RWPE1 (cell line): ENCODE data around the gene RCL1.

Experiments
- CTCF ChIA-PET: fragments of 350-600 bp; sonication (Branson Sonifier 250); formaldehyde crosslinking; extraction: SDS; loops from one replicate; lab custom pipeline; 2021; lab: Yijun Ruan, JAX
- POLR2A ChIA-PET: fragments of 400-600 bp; formaldehyde crosslinking; extraction: SDS; loops from one replicate; lab custom pipeline; 2020; ENCODE audit warnings: antibody characterized with exemption; ENCODE audit not compliant: low non-redundant PET; lab: Yijun Ruan, JAX
- DNase-seq: peaks from one replicate; pipeline ENCODE4 v3.0.0; 2012; ENCODE audit warnings: low spot score
- H3K27ac ChIP-seq: fragments of 450-650 bp; 2 replicates; pipeline ENCODE4 v1.5.1; 2017
- CTCF ChIP-seq: fragments of 450-650 bp; conservative IDR thresholded peaks from 2 replicates; pipeline ENCODE4 v1.5.1; 2017; ENCODE audit warnings: low read depth, mild to moderate bottlenecking

Gene RCL1

GRCh38 chr9:4784403-4784802 is 8.3 kb upstream of the RCL1 start:
- ChIA-PET POLR2A (no interaction called here), CTCF (interaction anchor here (0.6 kb wide), 1 partner anchor 818 kb away, joined by 3 read pairs; no protein-coding TSS in a partner anchor)
- DNase-seq, result no peak
- H3K27ac ChIP-seq, result no peak overlapping the region
- no peak for TF ChIP-seq CTCF

- ChIA-PET POLR2A (no interaction called here), CTCF (no interaction called here)
- H3K27ac ChIP-seq, result no peak overlapping the region
- DNase-seq, result no peak
- no peak for TF ChIP-seq CTCF
Observed at GRCh38 chr9:4786599-4786998, 6.1 kb upstream of the RCL1 start.

GRCh38 chr9:4787876-4788275 is 4.9 kb upstream of the RCL1 start:
- TF ChIP-seq CTCF, result no peak
- no peak overlapping the region for H3K27ac ChIP-seq
- CTCF ChIA-PET, result no interaction called here
- POLR2A ChIA-PET, result no interaction called here
- DNase-seq, result no peak

- CTCF ChIA-PET, result no interaction called here
- no peak for DNase-seq
- no peak for TF ChIP-seq CTCF
- POLR2A ChIA-PET, result no interaction called here
- 0 out of 2 replicates have a peak overlapping the region, but pooled peaks have one; percentile 2 for H3K27ac ChIP-seq
Observed at GRCh38 chr9:4788703-4789102, 4.0 kb upstream of the RCL1 start.

- peak overlapping the region; percentile 74 for H3K27ac ChIP-seq
- TF ChIP-seq CTCF, result no peak
- ChIA-PET CTCF (no interaction called here), POLR2A (no interaction called here)
- no peak for DNase-seq
Observed at GRCh38 chr9:4792054-4792571, 631 bp upstream of the RCL1 start.

GRCh38 chr9:4793459-4794395 is 983 bp downstream of the RCL1 start:
- DNase-seq, result no peak
- H3K27ac ChIP-seq, result peak overlapping the region; percentile 74
- ChIA-PET POLR2A (no interaction called here), CTCF (interaction anchor here (0.6 kb wide), 1 partner anchor 34 kb away, joined by 4 read pairs; no protein-coding TSS in a partner anchor)
- no peak for TF ChIP-seq CTCF
